ENCODE data around the gene CRYGN. TPM values are rescaled to one million over a fixed set of nuclear protein-coding genes. Genes with fewer than 3 reads are reported as not detected.

CRYGN gene
- polyA plus RNA-seq, 10 donors: 0.09 to 0.41 (median 0.30) TPM; not detected in 3

DNA sequence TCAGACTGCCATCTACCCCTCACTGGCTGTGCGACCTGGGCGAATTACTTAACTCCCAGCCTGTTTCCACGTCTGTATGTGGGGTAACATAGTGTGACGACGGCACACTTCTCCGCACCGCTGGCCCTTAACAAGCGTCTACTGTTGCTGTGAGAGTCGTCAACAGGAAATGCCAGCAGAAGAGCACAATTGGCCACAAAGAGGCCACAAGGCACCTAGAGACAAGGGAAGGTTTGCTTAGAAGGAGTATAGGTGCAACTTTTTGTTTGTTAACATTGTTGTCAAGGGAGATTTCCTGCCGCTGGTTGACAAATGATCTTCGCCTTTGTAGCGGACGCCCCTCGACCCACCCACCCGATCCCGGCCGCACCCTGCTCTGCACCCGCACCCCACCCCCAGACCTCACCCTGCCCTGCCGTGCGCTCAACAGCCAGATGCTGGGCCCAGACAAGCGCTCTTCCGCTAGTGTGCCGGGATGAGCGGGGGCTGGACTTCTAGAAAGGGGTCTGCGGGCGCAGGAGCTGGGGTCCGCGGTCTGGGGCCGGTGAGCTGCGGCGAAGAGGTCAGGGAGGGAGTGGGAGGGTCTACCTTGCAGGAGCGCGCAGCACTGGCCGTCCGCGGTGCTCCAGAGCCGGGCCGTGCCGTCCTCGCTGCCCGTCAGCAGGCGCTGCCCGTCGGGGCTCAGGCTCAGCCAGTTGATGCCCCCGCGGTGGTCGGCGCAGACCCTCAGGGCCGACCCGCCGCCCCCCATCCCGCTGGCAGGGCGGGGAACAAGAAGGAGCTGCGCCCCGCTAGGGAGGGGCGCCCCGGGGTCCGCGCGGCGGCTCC lies 30.9 kb downstream of the CRYGN start:
- peak in 1 of 3 donors; percentile 48 for DNase-seq

DNA sequence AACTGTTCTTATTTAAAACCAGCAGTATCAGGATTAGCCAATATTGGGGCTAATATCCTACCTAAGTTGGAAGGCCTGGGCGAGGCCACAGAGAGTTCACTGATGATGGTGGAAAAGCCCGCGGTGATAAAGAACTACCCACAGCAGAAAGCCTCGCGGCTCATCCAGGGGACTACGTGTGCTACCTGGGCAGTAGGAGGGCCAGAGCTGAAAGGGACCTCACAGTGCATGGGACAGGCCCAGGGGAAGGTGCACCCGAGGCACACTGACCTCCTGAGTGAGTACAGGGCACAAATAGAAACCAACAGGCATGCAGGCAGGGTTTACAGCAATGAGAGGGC lies 31.5 kb downstream of the CRYGN start:
- DNase-seq: no peak

DNA sequence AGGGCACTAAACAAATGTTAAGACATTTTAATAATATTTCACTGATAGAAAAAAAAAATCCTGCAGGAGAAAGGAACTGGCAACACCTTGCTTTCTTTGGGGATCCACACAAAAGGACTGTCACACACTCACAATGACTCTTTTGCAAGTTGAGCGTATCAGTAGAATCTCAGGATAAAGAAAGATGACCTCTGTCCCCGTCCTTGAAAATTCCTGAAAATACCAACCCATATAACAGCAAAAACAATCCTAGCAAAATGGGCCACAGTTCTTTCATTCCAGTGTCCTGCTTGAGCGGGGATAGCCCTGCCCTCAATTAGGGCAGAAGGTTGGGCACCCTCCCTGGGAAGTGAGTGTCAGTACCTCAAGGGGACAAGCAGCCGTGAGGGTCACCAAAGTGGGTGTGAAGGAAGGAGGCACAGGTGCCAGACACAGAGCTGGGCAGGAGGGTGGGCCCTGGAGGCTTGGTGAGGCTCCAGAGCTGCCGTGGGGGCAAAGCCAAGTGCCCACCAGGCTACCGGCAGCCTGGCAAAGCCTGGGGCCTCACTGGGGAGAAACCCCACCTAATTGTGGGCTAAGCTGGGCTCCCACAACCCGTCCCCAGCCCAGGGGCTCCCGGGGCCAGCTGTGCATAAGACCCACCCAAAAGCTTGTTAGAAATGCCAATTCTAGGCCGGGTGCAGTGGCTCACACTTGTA lies 32.9 kb downstream of the CRYGN start:
- DNase-seq: no peak

DNA sequence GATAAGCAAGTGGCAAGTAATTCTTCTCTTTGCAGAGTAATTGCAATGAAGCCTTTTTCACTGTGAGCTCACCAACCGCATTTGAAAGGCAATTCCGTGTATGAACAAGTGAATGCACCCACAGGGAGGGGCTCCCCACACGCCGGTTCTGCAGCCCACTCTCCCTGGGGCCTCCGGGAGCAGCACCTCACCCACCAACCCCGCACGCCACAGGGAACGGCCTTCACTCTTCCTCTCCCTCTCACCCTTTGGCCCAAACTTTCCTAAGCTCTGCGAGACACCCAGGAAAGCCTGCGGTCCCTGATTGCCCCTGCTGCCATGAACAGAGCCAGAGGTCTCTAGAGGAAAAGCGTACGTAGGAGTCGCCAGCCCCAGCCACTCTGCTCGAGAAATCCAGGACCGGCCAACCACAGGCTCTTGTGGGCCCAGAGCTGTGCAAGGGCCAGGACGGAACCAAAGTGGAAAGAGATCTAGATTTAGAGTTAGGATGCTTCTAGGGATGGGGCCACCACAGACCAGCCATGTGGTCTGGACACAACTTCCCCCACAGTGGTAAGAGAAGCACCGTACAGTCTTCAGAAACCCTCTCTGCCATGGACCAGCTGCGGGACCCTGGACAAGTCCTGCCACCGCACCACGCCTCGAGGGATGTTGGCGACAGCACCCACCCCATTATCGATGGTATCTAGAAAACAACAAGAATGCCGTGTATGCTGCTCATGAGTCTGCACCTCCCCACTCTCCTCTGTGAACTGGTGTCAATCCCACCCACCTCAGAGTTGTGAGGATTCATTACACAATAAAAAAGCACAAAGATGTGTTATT lies 33.7 kb downstream of the CRYGN start:
- DNase-seq: no peak

DNA sequence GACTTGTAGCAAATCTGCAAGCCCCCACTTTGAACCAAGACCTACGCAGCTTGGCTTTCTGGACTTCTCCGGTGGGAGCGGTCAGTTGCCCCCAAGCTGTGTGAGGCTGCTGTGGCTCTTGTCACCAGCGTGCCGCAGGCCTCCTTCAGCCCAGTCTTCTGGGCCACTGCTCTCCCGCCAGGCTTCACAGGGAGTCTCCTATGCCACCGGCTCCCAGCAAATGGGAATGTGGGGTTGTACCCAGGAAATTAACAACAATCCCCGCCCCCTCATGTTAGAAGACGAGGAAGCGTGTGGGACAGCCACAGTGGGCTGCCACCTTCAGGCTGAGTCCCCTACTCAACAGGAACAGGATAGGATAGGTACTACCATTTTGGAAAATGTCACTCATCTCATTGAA lies 34.4 kb downstream of the CRYGN start:
- DNase-seq: no peak

DNA sequence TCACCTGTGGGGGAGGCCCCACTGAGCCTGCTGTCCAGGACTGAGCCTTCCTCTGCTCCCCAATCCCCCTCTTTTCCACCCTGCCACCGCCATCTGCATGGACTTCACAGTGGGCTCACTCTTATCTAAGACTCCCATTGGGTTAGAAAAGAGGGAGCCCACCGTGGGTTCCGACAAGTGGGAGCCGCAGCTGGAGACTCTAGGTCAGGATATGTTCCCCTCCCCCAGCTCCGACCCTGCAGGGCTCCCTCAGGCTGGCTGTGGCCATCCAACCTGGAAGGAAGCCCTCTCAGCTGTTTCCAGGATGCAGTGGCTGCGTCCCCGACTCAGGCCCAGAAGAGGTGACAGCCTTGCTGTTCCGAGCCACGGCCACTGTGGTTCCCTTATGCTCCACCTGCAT lies 34.9 kb downstream of the CRYGN start:
- no peak for DNase-seq

DNA sequence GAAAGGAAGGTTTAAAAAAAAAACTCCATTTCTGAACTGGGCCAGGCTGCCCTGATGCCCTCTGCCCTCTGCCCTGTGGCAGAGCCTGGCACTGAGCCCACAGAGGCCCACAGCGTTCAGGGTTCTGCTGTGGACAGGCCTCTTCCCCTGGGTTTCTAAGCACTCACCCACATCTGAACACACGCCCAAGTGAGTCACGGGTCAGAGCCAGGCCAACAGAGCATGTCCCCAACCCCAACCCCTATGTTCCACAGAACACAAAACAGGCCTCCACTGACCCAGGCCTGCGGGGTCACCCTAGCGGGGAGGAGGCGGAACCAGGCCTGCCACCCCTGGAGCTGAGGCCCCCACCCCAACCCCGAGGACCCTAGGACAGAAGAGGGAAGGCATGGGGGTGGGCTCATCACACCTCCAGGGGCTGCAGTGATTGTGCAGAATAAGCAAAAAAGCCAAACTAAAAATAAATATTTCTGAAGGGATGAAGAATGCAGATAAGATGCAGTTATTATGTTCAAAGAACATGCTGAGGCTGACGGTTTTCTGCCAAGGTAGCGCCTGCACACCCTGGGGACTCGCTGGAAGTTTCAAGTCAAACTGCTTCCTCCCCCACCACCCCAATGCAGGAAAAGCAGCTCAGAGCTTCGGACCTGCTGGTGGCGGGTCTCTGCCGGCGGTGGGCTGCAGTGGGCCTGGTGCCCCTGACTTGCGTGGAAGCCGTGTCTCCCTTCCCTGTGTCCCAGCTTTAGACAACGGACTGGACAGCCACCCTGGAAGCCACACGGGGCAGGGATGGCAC lies 35.5 kb downstream of the CRYGN start:
- peak in 1 of 3 donors; percentile 31 for DNase-seq

DNA sequence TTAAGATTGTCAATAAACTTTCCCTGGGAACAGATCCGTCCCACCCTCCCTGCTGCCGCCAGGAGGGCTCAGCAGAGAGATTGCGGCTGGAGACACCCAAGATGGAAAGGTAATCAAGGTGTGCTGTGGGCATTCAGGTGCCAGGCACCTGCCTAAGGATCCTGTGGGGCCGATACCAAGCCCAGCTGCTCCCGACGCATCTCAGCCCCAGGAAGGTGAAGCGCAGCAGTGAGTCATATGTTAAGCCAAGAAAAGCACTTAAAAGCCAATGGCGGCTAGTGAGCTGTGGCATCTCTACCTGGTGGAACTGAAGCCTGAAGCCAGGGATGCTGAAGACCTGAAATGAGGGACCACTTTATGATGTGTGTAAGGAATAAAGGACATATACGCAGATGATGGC lies 36.2 kb downstream of the CRYGN start:
- no peak for DNase-seq

DNA sequence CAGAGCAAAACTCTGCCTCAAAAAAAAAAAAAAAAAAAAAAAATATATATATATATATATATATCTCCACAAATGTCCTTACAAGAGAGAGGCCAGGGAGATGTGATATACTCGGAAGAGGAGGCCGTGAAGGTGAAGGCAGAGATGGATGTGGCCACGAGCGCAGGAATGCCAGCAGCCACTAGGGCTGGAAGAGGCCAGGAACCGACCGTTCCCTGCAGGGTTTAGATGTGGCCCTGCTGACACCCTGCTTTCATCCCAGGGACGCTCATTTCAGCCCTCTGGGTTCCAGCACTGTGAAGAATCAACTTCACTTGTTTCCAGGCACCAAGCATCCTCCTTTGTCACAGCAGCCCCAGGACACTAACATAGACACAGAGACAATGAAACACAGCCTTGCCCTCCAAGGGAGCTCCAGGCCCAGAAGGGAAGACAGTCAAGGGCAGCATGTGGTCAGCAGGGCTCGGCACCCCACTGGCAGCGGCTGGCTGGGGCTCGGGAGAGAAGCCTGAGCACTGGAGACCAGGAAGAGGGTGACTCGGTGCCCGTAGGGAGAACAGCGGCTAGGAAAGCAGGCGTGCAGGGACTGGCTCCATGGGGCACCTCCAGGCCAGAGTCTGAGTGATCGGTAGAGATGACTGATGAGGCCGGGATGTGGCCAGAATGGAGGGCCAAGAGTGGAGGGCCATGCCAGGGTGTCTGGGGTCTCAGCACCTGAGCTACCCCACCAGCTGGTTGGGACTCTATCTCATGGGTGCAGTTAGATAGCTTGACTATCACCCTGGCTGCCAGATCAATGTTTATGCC lies 37.7 kb downstream of the CRYGN start:
- no peak for DNase-seq

DNA sequence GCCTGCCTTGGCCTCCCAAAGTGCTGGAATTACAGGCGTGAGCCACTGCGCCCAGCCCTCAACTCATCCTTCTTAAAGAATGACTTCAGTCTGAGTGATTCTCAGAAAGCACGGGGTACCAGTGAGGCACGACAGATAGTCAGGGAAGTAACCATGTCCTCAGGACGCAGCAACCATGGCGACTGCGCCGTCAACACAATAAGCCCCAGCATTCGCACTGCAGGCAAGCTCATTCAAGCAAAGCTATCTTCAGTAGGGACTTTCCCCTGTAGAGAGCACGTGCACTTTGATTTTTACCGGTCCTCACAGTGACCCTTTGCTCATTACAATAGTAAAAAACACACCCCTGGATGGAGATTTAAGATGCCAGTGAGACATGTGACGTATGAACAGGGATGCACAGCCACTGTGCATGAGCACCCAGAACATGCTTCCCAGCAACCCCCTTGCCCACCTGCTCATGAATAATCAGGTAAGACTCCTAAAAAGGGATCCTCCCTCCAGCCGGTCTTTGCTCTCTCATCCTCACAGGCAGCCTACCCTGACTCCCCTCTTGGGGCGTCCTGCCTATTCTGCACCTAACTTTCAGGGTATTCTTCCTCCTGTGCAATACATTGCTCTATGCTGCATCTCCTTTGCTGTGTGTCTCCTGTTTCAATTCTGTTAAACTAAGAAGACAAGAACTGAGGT lies 39.2 kb downstream of the CRYGN start:
- no peak for DNase-seq

DNA sequence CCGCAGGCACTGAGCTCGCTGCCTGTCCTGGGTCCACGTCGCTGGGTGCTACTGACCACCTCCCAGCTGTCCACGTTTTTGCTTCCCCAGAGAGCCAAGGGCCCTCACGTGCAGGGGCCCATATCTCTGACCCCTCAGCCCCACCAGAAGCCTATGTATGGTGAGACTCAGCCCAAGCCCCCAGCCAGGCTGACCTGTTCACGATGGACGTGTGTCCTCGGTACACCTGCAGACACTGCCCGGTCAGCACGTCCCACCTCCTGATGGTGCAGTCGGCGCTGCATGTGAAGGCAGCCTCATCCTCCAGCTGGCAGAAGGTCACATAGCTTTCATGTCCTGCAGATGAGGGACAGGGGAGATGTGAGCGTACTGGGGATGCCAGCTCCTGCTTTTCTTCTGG lies 40.0 kb downstream of the CRYGN start:
- DNase-seq: no peak

DNA sequence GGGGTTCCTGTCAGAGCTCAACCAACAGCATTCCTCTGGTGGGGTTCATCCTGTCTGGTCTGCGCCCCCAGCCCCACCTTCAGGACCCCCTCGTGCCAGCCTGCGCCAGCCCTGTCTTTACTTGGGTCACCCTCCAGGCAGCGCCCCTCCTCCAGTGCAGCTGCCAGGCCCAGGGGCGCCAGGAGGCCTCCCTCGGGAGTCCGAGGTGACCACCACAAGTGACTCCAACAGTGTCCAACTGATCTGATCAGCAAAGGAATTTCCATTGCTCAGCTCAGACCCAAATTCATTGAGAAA lies 40.7 kb downstream of the CRYGN start:
- DNase-seq: no peak

DNA sequence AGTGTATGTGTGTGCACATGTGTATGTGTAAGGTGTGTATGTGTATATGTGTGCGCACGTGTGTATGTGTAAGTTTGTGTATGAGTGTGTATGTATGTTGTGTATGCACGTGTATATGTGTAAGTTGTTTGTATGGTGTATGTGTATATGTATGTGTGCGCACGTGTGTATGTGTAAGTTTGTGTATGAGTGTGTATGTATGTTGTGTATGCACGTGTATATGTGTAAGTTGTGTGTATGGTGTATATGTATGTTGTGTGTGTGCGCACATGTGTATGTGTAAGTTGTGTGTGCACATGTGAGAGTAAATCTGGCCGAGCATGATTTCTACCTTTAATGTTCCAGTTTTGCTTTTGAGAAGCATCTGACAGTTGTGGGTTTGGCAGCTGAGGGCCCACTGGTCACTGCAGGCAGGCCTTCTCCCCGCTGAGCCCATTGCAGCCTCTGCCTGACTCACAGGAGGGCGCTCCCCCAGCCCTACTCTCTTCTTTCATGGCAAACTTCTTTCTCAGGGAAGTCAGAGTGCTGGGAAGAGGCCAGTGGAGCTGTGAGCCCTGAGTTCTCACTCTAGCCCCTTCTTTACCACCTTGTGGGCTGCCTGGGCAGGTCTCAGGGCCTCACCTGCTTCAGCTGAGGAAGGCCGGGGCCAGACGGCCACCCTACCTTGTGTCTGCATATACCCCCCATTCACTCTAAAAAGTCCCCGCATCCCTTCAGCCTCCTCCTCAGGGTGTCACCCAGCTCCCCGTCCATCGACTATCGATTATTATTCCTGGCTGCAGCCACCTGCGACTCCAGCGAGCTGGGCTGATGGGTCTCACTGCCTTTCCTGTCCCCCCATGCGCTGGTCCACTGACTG lies 41.3 kb downstream of the CRYGN start:
- no peak for DNase-seq

DNA sequence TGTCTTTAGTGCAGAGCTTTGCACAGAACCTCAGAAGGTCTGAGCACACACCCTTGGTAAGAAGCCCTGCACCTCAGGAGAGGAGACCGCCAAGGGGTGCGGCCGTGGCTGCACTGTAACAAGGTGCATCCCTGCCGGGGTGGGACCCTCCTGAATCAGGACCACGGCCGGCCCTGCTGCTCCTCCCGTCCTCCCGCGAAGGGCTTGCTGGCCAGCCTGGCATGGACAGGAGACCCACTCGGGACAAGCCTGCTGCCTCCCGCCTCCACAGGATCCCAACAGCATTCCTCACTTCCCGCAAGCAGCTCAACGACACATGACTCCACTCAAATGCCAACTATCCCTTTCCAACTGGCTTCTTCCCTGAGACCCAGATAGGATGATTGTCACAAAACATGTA lies 42.9 kb downstream of the CRYGN start:
- DNase-seq: no peak

DNA sequence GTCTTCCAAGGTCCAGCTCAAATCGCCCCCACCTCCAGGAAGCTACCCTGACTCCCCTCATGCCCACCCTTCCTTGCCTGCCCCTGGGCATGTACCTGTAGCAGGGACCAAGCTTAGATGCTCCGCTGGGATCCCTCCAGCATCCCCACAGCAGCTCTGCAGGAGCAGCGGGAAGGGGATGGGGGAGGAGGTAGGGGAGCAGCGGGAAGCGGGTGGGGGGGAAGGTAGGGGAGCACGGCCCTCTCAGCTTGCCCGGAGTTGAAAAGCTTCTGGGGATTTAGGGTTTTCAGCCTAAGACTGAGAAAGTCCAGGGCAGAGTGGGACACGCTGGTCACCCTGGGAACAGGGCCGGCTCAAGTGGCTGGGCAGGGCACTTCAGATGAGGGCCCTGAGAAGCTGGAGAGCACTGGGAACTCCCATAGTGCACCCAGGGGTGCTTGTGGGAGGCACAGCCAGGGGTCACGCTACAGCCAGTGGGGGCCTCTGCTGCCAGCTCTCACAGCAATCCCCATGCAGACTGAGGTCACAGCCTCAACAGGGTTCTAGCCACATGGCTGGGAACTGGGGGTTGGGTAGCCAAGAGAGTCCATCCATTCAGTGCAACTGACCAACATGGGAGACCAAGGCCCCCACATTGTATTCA lies 43.5 kb downstream of the CRYGN start:
- DNase-seq: no peak

DNA sequence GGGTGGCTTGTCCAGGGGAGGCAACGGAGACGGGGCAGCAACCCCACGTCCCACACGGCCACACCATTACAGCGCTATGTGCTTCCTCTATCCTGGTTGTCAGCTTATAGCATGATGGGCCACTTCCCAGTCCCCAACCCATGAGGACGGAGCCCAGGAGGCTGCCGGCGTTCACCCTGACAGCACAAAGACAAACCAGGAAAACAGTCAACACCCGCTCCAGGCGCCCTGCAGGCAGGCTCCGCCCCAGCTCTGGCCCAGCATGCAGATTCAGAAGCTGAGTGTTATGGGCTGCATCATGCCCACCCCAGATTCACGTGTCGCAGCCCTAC lies 44.9 kb downstream of the CRYGN start:
- no peak for DNase-seq

DNA sequence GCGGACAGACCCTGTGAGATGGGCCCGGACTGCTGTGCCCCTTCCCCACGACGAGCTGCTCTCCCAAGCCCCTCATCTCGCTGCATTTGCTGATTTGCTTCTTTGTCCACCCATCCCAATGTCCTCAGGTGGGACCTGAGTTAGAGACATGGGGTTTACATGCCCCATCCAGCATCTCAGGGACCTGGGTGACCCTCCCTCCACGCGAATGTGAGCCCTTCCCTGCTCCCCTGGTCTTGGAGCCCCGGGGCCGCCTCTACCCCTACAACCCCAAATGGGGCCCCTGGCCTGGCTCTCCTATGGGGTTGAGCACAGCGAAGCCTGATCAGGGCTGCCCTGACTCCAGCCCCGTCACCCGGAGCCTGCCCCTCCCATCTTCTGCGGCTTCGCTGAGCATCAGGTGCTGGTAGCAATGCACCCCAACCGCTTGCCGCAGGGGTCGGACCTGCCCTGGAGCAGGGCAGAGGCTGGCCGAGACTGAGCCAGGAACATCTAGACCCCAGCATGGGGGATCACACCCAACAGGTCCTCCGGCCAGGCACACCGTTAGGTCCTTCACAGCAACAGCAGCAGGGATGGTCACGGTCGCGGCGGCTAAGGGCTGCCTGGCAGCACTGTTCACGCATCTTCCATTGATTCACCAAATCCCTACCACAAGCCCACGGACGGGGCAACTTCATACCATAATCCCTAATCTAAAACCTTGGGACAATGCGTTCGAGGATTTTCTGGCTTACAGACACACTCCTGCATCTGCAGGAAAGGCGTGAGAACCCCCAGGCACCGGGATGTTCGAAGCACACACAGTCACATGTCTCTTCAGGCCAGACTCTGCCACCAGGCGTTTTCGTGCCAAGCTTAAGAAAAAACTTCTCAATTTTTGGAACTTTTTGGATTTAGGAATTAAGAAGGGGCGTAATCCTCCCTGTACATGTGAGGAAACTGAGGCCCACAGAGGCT lies 45.6 kb downstream of the CRYGN start:
- DNase-seq: no peak
